ENCODE measurements around the gene SLC12A8. TPM values are rescaled to one million over a fixed set of nuclear protein-coding genes. Genes with fewer than 3 reads are reported as not detected.

The SLC12A8 gene
- total and polyA plus RNA-seq, 9 of the 15 experiments (the other 6 are each of a cell fraction or from before 2014, with no cell fraction given), result 0.04 to 0.33 (median 0.09) TPM; not detected in 4

GRCh38 chr3:125048282-125048681, 164.3 kb downstream of the SLC12A8 start:
- Histone ChIP-seq H3K36me3 (ENCODE audit: control insufficient read depth, insufficient read depth, low read length) (no peaks in the 10 kb centered on the region), H3K4me3 (no peak overlapping the region), H3K27ac (ENCODE audit: extremely low read depth, low read depth, low read length) (no peak overlapping the region), H3K9me3 (replicated peaks; ENCODE audit: control insufficient read depth, insufficient read depth, low read depth, low read length) (no peaks in the 10 kb centered on the region), H4K20me1 (replicated peaks; ENCODE audit: control insufficient read depth, insufficient read depth, low read length) (no peaks in the 10 kb centered on the region), H3K79me2 (ENCODE audit: control insufficient read depth, insufficient read depth, low read length) (no peaks in the 10 kb centered on the region), H3K27me3 (ENCODE audit: control insufficient read depth in 2 of 2, insufficient read depth in 2 of 2, low read length in 2 of 2) (peaks cover 15 to 48% of the 10 kb centered on the region in 2 experiments; a peak in 4 of 5 replicates), H3K4me1 (replicated peaks in 1 of 2; ENCODE audit: control insufficient read depth in 2 of 2, insufficient read depth in 2 of 2, low read length in 2 of 2) (no peaks in the 10 kb centered on the region), H3K9ac (ENCODE audit: insufficient read depth in 1 of 2, low read depth in 2 of 2, low read length in 2 of 2) (no peak overlapping the region), H2AFZ (ENCODE audit: low read depth, low read length) (no peak overlapping the region), H3K4me2 (ENCODE audit: insufficient read depth, low read length) (no peak overlapping the region), H3K9me1 (ENCODE audit: control insufficient read depth, insufficient read depth, low read length) (no peaks in the 10 kb centered on the region)
- ATAC-seq (no peak), DNase-seq (ENCODE audit: extremely low read depth in 1 of 4, low spot score in 3 of 4) (no peak), FAIRE-seq (no peak)
- in situ Hi-C loops (cut with MboI), result no loop called here
- 0% methylated on average over 2 of the region's 3 CpGs for WGBS (ENCODE audit: insufficient coverage, low coverage, missing lambda C conversion rate)
- no TSS peak for BruUV-seq (replicated peaks)
- CTCF ChIA-PET (ENCODE audit: low intra/inter-chr PET ratio), result no interaction called here
- intact Hi-C loops (cut with micrococcal nuclease), result no loop called here
- POLR2A ChIA-PET, result interaction anchor here (0.6 to 0.7 kb wide), 2 partner anchors 113 to 272 kb away, joined by 3 to 4 read pairs; no protein-coding TSS in a partner anchor
- TF ChIP-seq FOXP1 (CRISPR knock-in tag; IDR thresholded peaks at IDR 0.05) (no peak), SIX5 (IDR thresholded peaks at IDR 0.05; ENCODE audit: borderline replicate concordance in 1 of 2, insufficient read depth in 1 of 2, low read depth in 1 of 2, low read length in 2 of 2) (no peak), ATF3 (IDR thresholded peaks at IDR 0.05) (no peak), ATF3 (CRISPR knock-in tag; conservative IDR thresholded peaks at IDR 0.05) (no peak), BMI1 (IDR thresholded peaks at IDR 0.05; ENCODE audit: low read length) (no peak), PBX2 (CRISPR knock-in tag; IDR thresholded peaks at IDR 0.05; ENCODE audit: low read depth) (no peak), PBX2 (tag; conservative IDR thresholded peaks at IDR 0.05; ENCODE audit: low read depth) (no peak), BCLAF1 (IDR thresholded peaks at IDR 0.05; ENCODE audit: borderline replicate concordance in 1 of 2, control insufficient read depth in 1 of 2, low read depth in 2 of 2, low read length in 1 of 2) (no peak), MYBL2 (IDR thresholded peaks at IDR 0.05; ENCODE audit: low read depth) (no peak), MYBL2 (CRISPR knock-in tag; IDR thresholded peaks at IDR 0.05; ENCODE audit: borderline replicate concordance) (no peak), MCM7 (IDR thresholded peaks at IDR 0.05) (no peak), ZBTB7A (IDR thresholded peaks at IDR 0.05; ENCODE audit: borderline replicate concordance, control insufficient read depth, low read depth, low read length) (no peak), IFI16 (CRISPR knock-in tag; IDR thresholded peaks at IDR 0.05) (no peak)
- TF ChIP-seq, protein P1, sequence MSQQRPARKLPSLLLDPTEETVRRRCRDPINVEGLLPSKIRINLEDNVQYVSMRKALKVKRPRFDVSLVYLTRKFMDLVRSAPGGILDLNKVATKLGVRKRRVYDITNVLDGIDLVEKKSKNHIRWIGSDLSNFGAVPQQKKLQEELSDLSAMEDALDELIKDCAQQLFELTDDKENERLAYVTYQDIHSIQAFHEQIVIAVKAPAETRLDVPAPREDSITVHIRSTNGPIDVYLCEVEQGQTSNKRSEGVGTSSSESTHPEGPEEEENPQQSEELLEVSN (IDR thresholded peaks at IDR 0.05; ENCODE audit: borderline replicate concordance in 1 of 2, extremely low read depth in 1 of 2, insufficient read depth in 1 of 2, insufficient read length in 1 of 2, low read depth in 1 of 2, low read length in 1 of 2, poor library complexity in 1 of 2, severe bottlenecking in 1 of 2), result no peak
